GM23338 (cell line): ENCODE data around the gene CELF4. TPM values are rescaled to one million over a fixed set of nuclear protein-coding genes. Genes with fewer than 3 reads are reported as not detected.

ENCODE experiments used
- ATAC-seq: fragments of 200-7000 bp; cut with Tn5 transposase; 3 replicates; pipeline ENCODE4 v1.9.1; 2020
- DNase-seq: peaks from one replicate; pipeline ENCODE4 v3.0.0-alpha.2; 2015; ENCODE audit warnings: low spot score
- H2AFZ ChIP-seq: fragments of 200-600 bp; sonication (generic); 2 replicates; pipeline ENCODE4 v1.8.0; 2016; ENCODE audit warnings: antibody characterized with exemption, mild to moderate bottlenecking, moderate library complexity
- H3F3A ChIP-seq: fragments of 200-600 bp; sonication (generic); replicated peaks from 2 replicates; pipeline ENCODE4 v1.8.0; 2017; ENCODE audit warnings: antibody characterized with exemption, mixed run types, low read depth
- H3K27ac ChIP-seq: fragments of 200-600 bp; sonication (generic); 2 replicates; pipeline ENCODE4 v1.6.1; 2016; ENCODE audit warnings: low read depth
- H3K27me3 ChIP-seq: fragments of 200-600 bp; sonication (generic); 2 replicates; pipeline ENCODE4 v1.8.0; 2016; ENCODE audit warnings: mild to moderate bottlenecking, mixed run types, moderate library complexity; ENCODE audit not compliant: insufficient read depth
- H3K36me3 ChIP-seq: fragments of 200-600 bp; sonication (generic); 2 replicates; pipeline ENCODE4 v1.8.0; 2016; ENCODE audit warnings: mild to moderate bottlenecking; ENCODE audit not compliant: insufficient read depth
- H3K4me1 ChIP-seq: fragments of 200-600 bp; sonication (generic); 2 replicates; pipeline ENCODE4 v1.8.0; 2016; ENCODE audit warnings: mild to moderate bottlenecking, moderate library complexity; ENCODE audit not compliant: insufficient read depth
- H3K4me2 ChIP-seq: fragments of 200-600 bp; sonication (generic); 2 replicates; pipeline ENCODE4 v1.7.1; 2017; ENCODE audit warnings: mixed run types
- H3K4me3 ChIP-seq: fragments of 200-600 bp; sonication (generic); 2 replicates; pipeline ENCODE4 v1.6.1; 2016; ENCODE audit warnings: mixed run types
- H3K79me2 ChIP-seq: fragments of 200-600 bp; sonication (generic); replicated peaks from 2 replicates; pipeline ENCODE4 v1.8.0; 2017; ENCODE audit warnings: mild to moderate bottlenecking; ENCODE audit not compliant: insufficient read depth
- H3K9me2 ChIP-seq: fragments of 200-600 bp; sonication (generic); 2 replicates; pipeline ENCODE4 v1.8.0; 2017; ENCODE audit not compliant: insufficient read depth
- H4K20me1 ChIP-seq: fragments of 200-600 bp; sonication (generic); replicated peaks from 2 replicates; pipeline ENCODE4 v1.8.0; 2017; ENCODE audit warnings: mild to moderate bottlenecking; ENCODE audit not compliant: insufficient read depth
- H3K27ac Mint-ChIP-seq: 2 replicates; pipeline ENCODE4 v1.8.0; 2020; ENCODE audit warnings: inconsistent platforms, mild to moderate bottlenecking, moderate library complexity, mixed read lengths
- H3K27me3 Mint-ChIP-seq: 3 replicates; pipeline ENCODE4 v1.8.0; 2022; ENCODE audit warnings: low read depth, mild to moderate bottlenecking, moderate library complexity, mixed read lengths, inconsistent platforms; ENCODE audit not compliant: insufficient read depth, poor library complexity
- H3K36me3 Mint-ChIP-seq: 3 replicates; pipeline ENCODE4 v1.8.0; 2021; ENCODE audit warnings: low read depth, mild to moderate bottlenecking, inconsistent platforms, moderate library complexity, mixed read lengths
- H3K4me1 Mint-ChIP-seq: 3 replicates; pipeline ENCODE4 v1.8.0; 2020; ENCODE audit warnings: mild to moderate bottlenecking, inconsistent platforms, mixed read lengths
- H3K4me3 Mint-ChIP-seq: 3 replicates; pipeline ENCODE4 v1.8.0; 2021; ENCODE audit warnings: moderate library complexity, mild to moderate bottlenecking, inconsistent platforms, mixed read lengths
- H3K9me3 Mint-ChIP-seq: 3 replicates; pipeline ENCODE4 v1.8.0; 2020; ENCODE audit warnings: moderate library complexity, mild to moderate bottlenecking, inconsistent platforms, mixed read lengths
- CREB1 ChIP-seq: fragments of 250-450 bp; sonication (Bioruptor Pico); IDR thresholded peaks from 2 replicates; pipeline ENCODE4 v1.5.0; 2020; ENCODE audit warnings: low read depth, mild to moderate bottlenecking, moderate library complexity
- EZH2 ChIP-seq: fragments of 200-600 bp; sonication (generic); IDR thresholded peaks from one replicate; pipeline ENCODE4 v1.8.0; 2017; ENCODE audit warnings: antibody characterized with exemption, mild to moderate bottlenecking, low read depth; ENCODE audit not compliant: unreplicated experiment
- EZH2phosphoT487 ChIP-seq: fragments of 200-600 bp; sonication (generic); IDR thresholded peaks from one replicate; pipeline ENCODE4 v1.8.1; 2018; ENCODE audit warnings: antibody characterized with exemption; ENCODE audit not compliant: unreplicated experiment
- JUNB ChIP-seq: IDR thresholded peaks from one replicate; pipeline ENCODE4 v1.6.1; 2016; ENCODE audit warnings: antibody characterized with exemption; ENCODE audit not compliant: unreplicated experiment
- NANOG ChIP-seq: IDR thresholded peaks from 2 replicates; pipeline ENCODE4 v1.6.1; 2016; ENCODE audit warnings: antibody characterized with exemption, borderline replicate concordance
- POLR2AphosphoS5 ChIP-seq: IDR thresholded peaks from 2 replicates; pipeline ENCODE4 v1.6.1; 2016; ENCODE audit warnings: antibody characterized with exemption, low read depth
- REST ChIP-seq: IDR thresholded peaks from one replicate; pipeline ENCODE4 v1.6.1; 2018; ENCODE audit warnings: antibody characterized with exemption; ENCODE audit not compliant: unreplicated experiment
- STAT1 ChIP-seq: IDR thresholded peaks from one replicate; pipeline ENCODE4 v1.6.1; 2016; ENCODE audit warnings: antibody characterized with exemption; ENCODE audit not compliant: unreplicated experiment
- ZNF114 ChIP-seq: fragments of 250-450 bp; sonication (Bioruptor Pico); IDR thresholded peaks from 2 replicates; pipeline ENCODE4 v1.5.0; 2020; ENCODE audit warnings: mild to moderate bottlenecking, moderate library complexity
- ZNF331 ChIP-seq: fragments of 250-450 bp; sonication (Bioruptor Pico); IDR thresholded peaks from 2 replicates; pipeline ENCODE4 v1.5.0; 2020; ENCODE audit warnings: low read depth, mild to moderate bottlenecking, moderate library complexity
- polyA plus RNA-seq: library from polyadenylated mRNA; unstranded; fragments of >200 nt; fragmentation: Nextera tagmentation; extraction: Ambion mirVana; gene quantifications from 2 replicates; pipeline ENCODE4 v1.2.1, GENCODE V29; 2016
- total RNA-seq: library from RNA; depleted of rRNA; stranded (reverse); fragments of >200 nt; shearing (Covaris generic); gene quantifications from 2 replicates; pipeline ENCODE4 v1.2.3, GENCODE V29; 2014
- TF ChIP-seq, protein P1 (sequence below): IDR thresholded peaks from 2 replicates; pipeline ENCODE4 v1.6.1; 2016; ENCODE audit warnings: antibody characterized with exemption
- TF ChIP-seq, protein P2 (sequence below): fragments of 250-450 bp; sonication (Bioruptor Pico); IDR thresholded peaks from 2 replicates; pipeline ENCODE4 v1.5.0; 2020; ENCODE audit warnings: mild to moderate bottlenecking, moderate library complexity
- TF ChIP-seq, protein P3 (sequence below), 2 experiments: fragments of 200-600 bp in 1 of 2; sonication (generic) in 1 of 2; conservative IDR thresholded peaks; 2 replicates each; pipeline versions ENCODE4 v1.5.1 to v1.6.1; 2016 to 2017; ENCODE audit warnings: antibody characterized with exemption in 2 of 2, low read depth in 2 of 2, mild to moderate bottlenecking in 2 of 2, moderate library complexity in 1 of 2

Gene CELF4
- total and polyA plus RNA-seq, 2 experiments from 2014 or later: 2.6 to 6.7 TPM

GRCh38 chr18:37364237-37364636 is 201.4 kb downstream of the CELF4 start:
- H3K27ac Mint-ChIP-seq: no peak overlapping the region

More at GRCh38 chr18:37364237-37364636, 201.4 kb downstream of the CELF4 start:
- Mint-ChIP-seq H3K4me1 (peaks cover 42% of the 10 kb centered on the region), H3K4me3 (no peak overlapping the region), H3K9me3 (peaks cover 2% of the 10 kb centered on the region; the same call in 2 of the 3 replicates), H3K36me3 (no peaks in the 10 kb centered on the region), H3K27me3 (peaks cover 62% of the 10 kb centered on the region)
- Histone ChIP-seq H3K27me3 (peaks cover 77% of the 10 kb centered on the region), H3K4me3 (no peak overlapping the region), H3K79me2 (no peaks in the 10 kb centered on the region), H3K4me1 (peaks cover 27% of the 10 kb centered on the region), H3K27ac (no peak overlapping the region), H3F3A (no peaks in the 10 kb centered on the region; the same call in 1 of the 2 replicates), H3K36me3 (no peaks in the 10 kb centered on the region), H2AFZ (no peak overlapping the region), H4K20me1 (peaks cover 9% of the 10 kb centered on the region; the same call in 1 of the 2 replicates), H3K4me2 (no peak overlapping the region), H3K9me2 (no peaks in the 10 kb centered on the region)
- no peak for TF ChIP-seq POLR2AphosphoS5
- no peak for TF ChIP-seq JUNB
- TF ChIP-seq EZH2: no peak
- TF ChIP-seq CREB1 (CRISPR knock-in tag): no peak
- TF ChIP-seq, protein P1, sequence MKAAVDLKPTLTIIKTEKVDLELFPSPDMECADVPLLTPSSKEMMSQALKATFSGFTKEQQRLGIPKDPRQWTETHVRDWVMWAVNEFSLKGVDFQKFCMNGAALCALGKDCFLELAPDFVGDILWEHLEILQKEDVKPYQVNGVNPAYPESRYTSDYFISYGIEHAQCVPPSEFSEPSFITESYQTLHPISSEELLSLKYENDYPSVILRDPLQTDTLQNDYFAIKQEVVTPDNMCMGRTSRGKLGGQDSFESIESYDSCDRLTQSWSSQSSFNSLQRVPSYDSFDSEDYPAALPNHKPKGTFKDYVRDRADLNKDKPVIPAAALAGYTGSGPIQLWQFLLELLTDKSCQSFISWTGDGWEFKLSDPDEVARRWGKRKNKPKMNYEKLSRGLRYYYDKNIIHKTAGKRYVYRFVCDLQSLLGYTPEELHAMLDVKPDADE: no peak
- TF ChIP-seq STAT1: no peak
- TF ChIP-seq, protein P2, sequence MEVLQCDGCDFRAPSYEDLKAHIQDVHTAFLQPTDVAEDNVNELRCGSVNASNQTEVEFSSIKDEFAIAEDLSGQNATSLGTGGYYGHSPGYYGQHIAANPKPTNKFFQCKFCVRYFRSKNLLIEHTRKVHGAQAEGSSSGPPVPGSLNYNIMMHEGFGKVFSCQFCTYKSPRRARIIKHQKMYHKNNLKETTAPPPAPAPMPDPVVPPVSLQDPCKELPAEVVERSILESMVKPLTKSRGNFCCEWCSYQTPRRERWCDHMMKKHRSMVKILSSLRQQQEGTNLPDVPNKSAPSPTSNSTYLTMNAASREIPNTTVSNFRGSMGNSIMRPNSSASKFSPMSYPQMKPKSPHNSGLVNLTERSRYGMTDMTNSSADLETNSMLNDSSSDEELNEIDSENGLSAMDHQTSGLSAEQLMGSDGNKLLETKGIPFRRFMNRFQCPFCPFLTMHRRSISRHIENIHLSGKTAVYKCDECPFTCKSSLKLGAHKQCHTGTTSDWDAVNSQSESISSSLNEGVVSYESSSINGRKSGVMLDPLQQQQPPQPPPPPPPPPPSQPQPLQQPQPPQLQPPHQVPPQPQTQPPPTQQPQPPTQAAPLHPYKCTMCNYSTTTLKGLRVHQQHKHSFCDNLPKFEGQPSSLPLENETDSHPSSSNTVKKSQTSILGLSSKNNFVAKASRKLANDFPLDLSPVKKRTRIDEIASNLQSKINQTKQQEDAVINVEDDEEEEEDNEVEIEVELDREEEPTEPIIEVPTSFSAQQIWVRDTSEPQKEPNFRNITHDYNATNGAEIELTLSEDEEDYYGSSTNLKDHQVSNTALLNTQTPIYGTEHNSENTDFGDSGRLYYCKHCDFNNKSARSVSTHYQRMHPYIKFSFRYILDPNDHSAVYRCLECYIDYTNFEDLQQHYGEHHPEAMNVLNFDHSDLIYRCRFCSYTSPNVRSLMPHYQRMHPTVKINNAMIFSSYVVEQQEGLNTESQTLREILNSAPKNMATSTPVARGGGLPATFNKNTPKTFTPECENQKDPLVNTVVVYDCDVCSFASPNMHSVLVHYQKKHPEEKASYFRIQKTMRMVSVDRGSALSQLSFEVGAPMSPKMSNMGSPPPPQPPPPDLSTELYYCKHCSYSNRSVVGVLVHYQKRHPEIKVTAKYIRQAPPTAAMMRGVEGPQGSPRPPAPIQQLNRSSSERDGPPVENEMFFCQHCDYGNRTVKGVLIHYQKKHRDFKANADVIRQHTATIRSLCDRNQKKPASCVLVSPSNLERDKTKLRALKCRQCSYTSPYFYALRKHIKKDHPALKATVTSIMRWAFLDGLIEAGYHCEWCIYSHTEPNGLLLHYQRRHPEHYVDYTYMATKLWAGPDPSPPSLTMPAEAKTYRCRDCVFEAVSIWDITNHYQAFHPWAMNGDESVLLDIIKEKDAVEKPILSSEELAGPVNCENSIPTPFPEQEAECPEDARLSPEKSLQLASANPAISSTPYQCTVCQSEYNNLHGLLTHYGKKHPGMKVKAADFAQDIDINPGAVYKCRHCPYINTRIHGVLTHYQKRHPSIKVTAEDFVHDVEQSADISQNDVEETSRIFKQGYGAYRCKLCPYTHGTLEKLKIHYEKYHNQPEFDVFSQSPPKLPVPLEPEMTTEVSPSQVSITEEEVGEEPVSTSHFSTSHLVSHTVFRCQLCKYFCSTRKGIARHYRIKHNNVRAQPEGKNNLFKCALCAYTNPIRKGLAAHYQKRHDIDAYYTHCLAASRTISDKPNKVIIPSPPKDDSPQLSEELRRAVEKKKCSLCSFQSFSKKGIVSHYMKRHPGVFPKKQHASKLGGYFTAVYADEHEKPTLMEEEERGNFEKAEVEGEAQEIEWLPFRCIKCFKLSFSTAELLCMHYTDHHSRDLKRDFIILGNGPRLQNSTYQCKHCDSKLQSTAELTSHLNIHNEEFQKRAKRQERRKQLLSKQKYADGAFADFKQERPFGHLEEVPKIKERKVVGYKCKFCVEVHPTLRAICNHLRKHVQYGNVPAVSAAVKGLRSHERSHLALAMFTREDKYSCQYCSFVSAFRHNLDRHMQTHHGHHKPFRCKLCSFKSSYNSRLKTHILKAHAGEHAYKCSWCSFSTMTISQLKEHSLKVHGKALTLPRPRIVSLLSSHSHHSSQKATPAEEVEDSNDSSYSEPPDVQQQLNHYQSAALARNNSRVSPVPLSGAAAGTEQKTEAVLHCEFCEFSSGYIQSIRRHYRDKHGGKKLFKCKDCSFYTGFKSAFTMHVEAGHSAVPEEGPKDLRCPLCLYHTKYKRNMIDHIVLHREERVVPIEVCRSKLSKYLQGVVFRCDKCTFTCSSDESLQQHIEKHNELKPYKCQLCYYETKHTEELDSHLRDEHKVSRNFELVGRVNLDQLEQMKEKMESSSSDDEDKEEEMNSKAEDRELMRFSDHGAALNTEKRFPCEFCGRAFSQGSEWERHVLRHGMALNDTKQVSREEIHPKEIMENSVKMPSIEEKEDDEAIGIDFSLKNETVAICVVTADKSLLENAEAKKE (CRISPR knock-in tag): no peak
- no peak for TF ChIP-seq ZNF331 (CRISPR knock-in tag)
- no peak for TF ChIP-seq REST
- no peak for TF ChIP-seq EZH2phosphoT487
- TF ChIP-seq NANOG: no peak
- no peak for TF ChIP-seq ZNF114 (CRISPR knock-in tag)
- TF ChIP-seq, protein P3, sequence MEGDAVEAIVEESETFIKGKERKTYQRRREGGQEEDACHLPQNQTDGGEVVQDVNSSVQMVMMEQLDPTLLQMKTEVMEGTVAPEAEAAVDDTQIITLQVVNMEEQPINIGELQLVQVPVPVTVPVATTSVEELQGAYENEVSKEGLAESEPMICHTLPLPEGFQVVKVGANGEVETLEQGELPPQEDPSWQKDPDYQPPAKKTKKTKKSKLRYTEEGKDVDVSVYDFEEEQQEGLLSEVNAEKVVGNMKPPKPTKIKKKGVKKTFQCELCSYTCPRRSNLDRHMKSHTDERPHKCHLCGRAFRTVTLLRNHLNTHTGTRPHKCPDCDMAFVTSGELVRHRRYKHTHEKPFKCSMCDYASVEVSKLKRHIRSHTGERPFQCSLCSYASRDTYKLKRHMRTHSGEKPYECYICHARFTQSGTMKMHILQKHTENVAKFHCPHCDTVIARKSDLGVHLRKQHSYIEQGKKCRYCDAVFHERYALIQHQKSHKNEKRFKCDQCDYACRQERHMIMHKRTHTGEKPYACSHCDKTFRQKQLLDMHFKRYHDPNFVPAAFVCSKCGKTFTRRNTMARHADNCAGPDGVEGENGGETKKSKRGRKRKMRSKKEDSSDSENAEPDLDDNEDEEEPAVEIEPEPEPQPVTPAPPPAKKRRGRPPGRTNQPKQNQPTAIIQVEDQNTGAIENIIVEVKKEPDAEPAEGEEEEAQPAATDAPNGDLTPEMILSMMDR (conservative IDR thresholded peaks at IDR 0.05; ENCODE audit: low read depth in 2 of 2): no peak
- no peak for ATAC-seq
- DNase-seq: no peak
